OCI-LY3 (cell line): ENCODE data around the gene PGAM2.

Experiments
- EZH2phosphoT487 ChIP-seq: fragments of 200-600 bp; shearing (Covaris generic); IDR thresholded peaks from 2 replicates; pipeline ENCODE4 v1.6.1; 2018; ENCODE audit warnings: antibody characterized with exemption, mixed run types, low read depth
- TF ChIP-seq, protein P1 (sequence below): fragments of 200-600, 300-600 bp; sonication (generic); IDR thresholded peaks from 2 replicates; pipeline ENCODE4 v1.5.1; 2014; ENCODE audit warnings: antibody characterized with exemption, low read length, low read depth

DNA sequence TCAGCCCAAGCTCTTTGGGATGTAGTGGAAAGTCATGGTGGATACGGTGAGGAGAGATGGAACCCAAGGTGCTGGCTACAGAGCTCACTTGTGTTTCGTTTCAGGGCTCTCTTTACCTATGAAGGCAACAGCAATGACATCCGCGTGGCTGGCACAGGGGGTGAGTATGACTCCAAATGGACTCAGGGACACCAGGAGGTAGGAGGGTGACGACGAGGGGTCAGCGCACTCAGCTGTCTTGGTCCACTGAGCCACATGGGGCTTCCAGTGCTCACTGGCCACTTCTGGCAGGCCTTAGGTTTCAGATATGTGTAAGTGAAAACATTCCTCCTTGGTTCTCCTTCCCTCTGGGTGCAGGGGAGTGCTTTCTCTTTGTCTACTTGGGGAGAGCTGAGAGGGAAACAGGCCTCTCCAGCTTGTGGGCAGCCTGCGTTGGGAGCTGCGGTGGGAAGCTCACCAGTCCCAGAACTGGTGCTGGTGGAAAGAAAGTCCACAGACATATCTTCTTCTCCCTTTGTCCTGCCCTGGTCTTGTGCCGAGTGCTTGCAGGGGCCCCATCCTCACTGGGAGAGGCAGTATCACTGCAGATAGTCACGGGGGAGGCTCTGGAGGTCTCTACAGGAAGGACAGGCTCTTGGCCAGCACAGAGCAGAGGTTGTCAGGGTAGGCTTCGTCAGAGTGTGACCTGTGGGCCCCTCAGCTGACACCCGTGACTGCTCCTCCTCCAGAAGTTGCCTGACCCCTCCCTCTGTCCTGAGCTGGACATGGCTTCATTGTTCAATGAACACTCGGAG, 15.0 kb downstream of the PGAM2 start:
- TF ChIP-seq, protein P1, sequence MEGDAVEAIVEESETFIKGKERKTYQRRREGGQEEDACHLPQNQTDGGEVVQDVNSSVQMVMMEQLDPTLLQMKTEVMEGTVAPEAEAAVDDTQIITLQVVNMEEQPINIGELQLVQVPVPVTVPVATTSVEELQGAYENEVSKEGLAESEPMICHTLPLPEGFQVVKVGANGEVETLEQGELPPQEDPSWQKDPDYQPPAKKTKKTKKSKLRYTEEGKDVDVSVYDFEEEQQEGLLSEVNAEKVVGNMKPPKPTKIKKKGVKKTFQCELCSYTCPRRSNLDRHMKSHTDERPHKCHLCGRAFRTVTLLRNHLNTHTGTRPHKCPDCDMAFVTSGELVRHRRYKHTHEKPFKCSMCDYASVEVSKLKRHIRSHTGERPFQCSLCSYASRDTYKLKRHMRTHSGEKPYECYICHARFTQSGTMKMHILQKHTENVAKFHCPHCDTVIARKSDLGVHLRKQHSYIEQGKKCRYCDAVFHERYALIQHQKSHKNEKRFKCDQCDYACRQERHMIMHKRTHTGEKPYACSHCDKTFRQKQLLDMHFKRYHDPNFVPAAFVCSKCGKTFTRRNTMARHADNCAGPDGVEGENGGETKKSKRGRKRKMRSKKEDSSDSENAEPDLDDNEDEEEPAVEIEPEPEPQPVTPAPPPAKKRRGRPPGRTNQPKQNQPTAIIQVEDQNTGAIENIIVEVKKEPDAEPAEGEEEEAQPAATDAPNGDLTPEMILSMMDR: no peak
- TF ChIP-seq EZH2phosphoT487: no peak
